Stimulated activated CD8-positive, alpha-beta memory T cell treated with anti-CD3 and anti-CD28 coated beads, Interleukin-7, amount 100 ng/mL, for 4 hours (primary cell): ENCODE measurements around the gene XAGE1A.
"Not testable (repeated sequence)": the region's sequence is repeated elsewhere in the genome, so short reads cannot be mapped to it uniquely, and the experiment has no call there.

ENCODE experiments used
- DNase-seq, 2 donors: peaks; one replicate each; pipeline ENCODE4 v3.0.0-alpha.2; 2020; ENCODE audit warnings: low read depth in 2 of 2

XAGE1A gene, protein sequence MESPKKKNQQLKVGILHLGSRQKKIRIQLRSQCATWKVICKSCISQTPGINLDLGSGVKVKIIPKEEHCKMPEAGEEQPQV

GRCh38 chrX:52495545-52496418 is at the start of gene XAGE1A:
XAGE1A (plus strand) TSS chrX:52495808; CDS start chrX:52497362, 1,554 bp downstream.
- DNase-seq, result not testable (repeated sequence)

GRCh38 chrX:52452031-52452430 is 43.6 kb upstream of the XAGE1A start:
- not testable (repeated sequence) for DNase-seq

- DNase-seq, result not testable (repeated sequence)
These were observed 24.3 kb upstream of the XAGE1A start for GRCh38 chrX:52471301-52471700.

DNA sequence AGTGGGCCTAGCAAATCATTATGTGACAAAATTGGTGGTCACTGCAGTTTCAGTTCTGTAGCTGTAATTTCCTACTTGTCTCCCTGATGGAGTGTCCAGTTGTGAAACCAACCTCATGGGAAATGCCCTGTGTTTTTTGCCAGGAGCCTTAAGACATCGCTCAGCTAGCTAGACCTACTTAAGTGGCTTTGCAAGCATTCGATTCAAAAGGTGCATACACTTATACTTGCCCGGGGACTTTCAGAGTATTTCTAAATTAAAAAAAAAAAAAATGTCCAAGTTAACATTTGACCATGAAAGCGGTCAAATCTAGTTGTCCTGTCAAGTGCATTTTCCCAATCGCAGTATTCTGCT is 788 bp downstream of the XAGE1A start:
- not testable (repeated sequence) for DNase-seq

GRCh38 chrX:52501362-52501761 is 5.8 kb downstream of the XAGE1A start:
- DNase-seq, result not testable (repeated sequence)

DNA sequence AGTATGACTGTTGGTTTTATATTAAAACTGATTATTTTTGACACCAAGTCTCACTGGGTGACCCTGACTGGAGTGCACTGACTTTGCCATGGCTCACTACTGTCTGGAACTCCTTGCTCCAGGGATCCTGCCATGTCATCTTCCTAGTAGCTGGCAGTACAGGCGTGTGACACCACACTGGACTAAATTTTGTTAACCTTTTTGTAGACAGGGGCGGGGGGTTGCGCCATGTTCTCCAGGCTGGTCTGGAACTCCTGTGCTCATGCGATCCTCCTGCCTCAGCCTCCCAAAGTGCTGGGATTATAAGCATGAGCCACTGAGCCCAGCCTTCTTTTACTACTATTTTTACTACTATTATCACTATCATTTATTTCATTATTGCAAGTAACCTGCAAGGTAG is 8.9 kb downstream of the XAGE1A start:
- no peak for DNase-seq

GRCh38 chrX:52507331-52507730 is 11.7 kb downstream of the XAGE1A start:
- DNase-seq, result no peak

GRCh38 chrX:52509916-52510315 is 14.3 kb downstream of the XAGE1A start:
- DNase-seq, result no peak

GRCh38 chrX:52511126-52511525 is 15.5 kb downstream of the XAGE1A start:
- not testable (repeated sequence) for DNase-seq

DNA sequence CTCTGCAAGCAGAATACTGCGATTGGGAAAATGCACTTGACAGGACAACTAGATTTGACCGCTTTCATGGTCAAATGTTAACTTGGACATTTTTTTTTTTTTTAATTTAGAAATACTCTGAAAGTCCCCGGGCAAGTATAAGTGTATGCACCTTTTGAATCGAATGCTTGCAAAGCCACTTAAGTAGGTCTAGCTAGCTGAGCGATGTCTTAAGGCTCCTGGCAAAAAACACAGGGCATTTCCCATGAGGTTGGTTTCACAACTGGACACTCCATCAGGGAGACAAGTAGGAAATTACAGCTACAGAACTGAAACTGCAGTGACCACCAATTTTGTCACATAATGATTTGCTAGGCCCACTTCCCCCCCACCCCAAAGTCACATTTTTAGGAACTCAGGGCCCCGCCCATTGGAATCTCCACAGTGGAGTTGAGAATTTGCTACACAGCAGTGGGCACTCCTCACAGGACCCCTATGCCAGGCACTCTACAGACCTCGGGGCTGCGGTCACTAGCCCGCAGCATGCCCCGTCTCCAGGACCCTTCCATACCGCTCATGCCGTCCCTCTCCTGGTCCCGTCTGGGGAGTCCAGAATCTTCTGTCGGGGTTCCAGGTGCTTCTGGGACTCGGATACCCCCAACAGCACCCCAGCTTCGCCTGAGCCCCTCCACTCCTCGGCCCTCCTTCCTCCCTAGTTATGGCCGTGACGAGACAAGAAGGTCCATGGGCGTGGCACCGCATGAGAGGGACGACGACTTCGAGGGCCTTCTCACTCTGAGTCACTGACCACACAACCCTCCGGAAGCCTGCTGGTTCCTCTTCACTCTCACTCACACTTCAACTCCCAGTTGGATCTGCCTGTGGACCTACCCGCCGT is 20.7 kb downstream of the XAGE1A start:
- not testable (repeated sequence) for DNase-seq

GRCh38 chrX:52516987-52517325 is 21.3 kb downstream of the XAGE1A start, which contains the start of gene XAGE1B:
XAGE1B (minus strand) TSS chrX:52517063; CDS start chrX:52515527, 1,536 bp downstream.
- DNase-seq, result not testable (repeated sequence)

DNA sequence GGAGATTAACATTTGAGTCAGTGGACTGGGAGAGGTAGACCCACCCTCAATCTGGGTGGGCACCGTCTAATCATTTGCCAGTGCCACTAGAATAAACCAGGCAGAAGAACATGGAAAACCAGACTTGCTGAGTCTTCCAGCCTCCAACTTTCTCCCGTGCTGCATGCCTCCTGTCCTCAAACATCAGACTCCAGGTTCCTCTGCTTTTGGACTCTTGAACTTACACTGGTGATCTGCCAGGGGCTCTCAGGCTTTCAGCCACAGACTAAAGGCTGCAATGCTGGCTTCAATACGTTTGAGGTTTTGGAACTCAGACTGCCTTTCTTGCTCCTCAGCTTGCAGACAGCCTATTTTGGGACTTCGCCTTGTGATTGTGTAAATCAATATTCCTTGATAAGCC is 45.4 kb downstream of the XAGE1A start:
- not testable (repeated sequence) for DNase-seq

GRCh38 chrX:52542311-52542710 is 46.7 kb downstream of the XAGE1A start:
- DNase-seq, result no peak

GRCh38 chrX:52544147-52544840 is 48.7 kb downstream of the XAGE1A start:
- no peak for DNase-seq

DNA sequence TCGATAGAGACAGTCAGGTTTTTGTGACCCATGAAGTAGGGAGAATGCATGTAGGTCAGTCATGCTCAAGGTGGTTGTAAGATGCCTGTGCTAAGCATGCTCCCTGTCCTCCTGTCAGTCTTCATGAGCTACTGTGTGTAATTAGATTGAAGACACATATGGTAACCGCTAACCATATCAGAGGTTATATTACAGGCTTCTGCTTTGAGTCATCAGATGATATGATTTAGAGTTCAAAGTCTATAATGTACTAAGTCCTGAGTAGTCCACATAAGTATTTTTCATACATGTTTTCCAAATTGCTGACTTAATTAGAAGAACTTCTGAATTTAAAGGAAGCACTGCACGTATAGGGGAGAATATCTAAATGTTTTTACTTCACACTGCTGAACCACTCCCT is 53.2 kb downstream of the XAGE1A start:
- DNase-seq, result not testable (repeated sequence)
